Inferior parietal cortex (tissue), 1 donor: Measurements from ENCODE around the gene DCAF10.
"Not testable (repeated sequence)": the region's sequence is repeated elsewhere in the genome, so short reads cannot be mapped to it uniquely, and the experiment has no call there.

ENCODE experiments used
- DNase-seq: peaks from one replicate; pipeline ENCODE4 v3.0.0-alpha.2; 2016; ENCODE audit errors: extremely low spot score

Gene DCAF10

GRCh38 chr9:37870081-37870798, 69.6 kb downstream of the DCAF10 start:
- DNase-seq: no peak

DNA sequence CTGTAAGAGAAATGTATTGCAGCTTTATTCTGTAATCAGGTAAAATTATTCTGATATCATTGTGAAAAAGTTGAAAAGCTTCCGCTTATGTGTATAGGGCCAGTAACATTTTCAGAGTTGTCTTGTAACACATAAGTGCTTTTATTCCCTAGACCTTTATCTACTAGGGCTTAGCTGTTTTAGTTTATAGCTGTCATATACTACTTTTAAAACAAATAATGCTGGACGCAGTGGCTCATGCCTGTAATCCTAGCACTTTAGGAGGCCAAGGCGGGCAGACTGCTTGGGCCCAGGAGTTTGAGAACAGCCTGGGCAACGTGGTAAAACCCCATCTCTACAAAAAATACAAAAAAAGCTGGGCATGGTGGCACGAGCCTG, 70.2 kb downstream of the DCAF10 start:
- DNase-seq: no peak

GRCh38 chr9:37873955-37874354, 73.4 kb downstream of the DCAF10 start:
- DNase-seq: no peak

DNA sequence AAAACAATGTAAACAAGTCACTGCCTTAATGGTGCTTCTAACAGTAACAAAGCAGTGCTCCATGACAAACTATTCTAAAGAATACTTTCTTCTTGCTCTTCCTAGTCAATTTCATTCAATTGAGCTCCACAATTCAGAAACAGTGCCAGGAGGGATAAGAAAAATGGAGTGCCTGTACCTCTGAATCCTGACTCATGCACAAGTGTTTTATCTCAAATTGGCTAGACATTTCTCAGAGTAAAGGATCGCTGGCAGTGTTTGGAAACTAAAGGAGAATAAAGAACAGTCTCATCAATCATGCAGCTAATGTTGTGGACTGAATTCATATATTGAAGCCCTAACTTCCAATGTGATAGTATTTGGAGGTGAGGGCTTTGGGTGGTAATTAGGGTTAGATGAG, 75.8 kb downstream of the DCAF10 start:
- no peak for DNase-seq

DNA sequence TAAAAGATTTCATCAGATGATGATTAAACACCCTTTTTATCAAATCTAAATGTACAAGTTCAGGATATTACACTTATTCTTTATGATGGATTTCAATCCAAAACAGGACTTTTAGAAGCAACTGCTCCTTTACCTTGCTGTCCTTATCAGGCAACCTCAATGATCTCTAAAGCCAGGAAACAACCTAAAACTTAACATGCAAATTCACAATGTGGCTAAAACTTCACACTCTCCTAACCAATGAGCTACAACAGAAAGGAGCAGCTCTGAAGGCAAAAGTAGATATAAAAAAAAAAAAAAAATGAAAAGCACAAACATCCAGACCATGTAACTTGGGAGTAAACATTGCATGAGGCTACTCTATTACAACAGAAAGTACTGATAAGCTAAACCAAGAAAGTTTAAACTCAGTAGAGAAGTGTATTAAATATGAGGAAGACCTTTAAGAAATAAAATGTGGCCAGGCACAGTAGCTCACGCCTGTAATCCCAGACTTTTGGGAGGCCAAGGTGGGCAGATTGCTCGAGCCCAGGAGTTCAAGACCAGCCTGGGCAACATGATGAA, 80.4 kb downstream of the DCAF10 start:
- no peak for DNase-seq

GRCh38 chr9:37887977-37888583, 87.5 kb downstream of the DCAF10 start:
- not testable (repeated sequence) for DNase-seq

GRCh38 chr9:37889536-37889935, 88.9 kb downstream of the DCAF10 start:
- no peak for DNase-seq

GRCh38 chr9:37891042-37891441, 90.4 kb downstream of the DCAF10 start:
- not testable (repeated sequence) for DNase-seq

GRCh38 chr9:37892063-37892462, 91.5 kb downstream of the DCAF10 start:
- DNase-seq: no peak

DNA sequence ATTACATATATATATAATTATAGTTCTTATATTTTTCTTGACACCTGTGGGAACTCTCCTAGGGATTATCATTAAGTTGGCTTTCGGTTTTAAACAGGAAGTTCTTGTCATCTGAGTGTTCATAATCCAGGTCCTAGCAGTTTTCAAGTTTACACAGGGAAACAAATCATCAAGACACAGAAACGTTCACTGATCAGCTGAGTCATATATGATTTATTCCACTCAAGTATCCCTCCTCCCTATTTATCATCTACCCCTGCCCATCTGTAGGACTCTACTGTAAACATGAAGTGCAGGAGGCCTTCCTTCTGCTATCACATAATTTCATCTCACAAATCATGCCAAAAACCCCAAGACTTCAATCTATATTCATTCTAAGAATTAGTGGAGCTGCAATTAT, 97.1 kb downstream of the DCAF10 start:
- DNase-seq: no peak

- DNase-seq: no peak
These were observed 98.4 kb downstream of the DCAF10 start for GRCh38 chr9:37899041-37899440.

GRCh38 chr9:37902131-37902530, 101.5 kb downstream of the DCAF10 start:
- DNase-seq: no peak

GRCh38 chr9:37902796-37903646, 102.4 kb downstream of the DCAF10 start:
- DNase-seq: no peak

DNA sequence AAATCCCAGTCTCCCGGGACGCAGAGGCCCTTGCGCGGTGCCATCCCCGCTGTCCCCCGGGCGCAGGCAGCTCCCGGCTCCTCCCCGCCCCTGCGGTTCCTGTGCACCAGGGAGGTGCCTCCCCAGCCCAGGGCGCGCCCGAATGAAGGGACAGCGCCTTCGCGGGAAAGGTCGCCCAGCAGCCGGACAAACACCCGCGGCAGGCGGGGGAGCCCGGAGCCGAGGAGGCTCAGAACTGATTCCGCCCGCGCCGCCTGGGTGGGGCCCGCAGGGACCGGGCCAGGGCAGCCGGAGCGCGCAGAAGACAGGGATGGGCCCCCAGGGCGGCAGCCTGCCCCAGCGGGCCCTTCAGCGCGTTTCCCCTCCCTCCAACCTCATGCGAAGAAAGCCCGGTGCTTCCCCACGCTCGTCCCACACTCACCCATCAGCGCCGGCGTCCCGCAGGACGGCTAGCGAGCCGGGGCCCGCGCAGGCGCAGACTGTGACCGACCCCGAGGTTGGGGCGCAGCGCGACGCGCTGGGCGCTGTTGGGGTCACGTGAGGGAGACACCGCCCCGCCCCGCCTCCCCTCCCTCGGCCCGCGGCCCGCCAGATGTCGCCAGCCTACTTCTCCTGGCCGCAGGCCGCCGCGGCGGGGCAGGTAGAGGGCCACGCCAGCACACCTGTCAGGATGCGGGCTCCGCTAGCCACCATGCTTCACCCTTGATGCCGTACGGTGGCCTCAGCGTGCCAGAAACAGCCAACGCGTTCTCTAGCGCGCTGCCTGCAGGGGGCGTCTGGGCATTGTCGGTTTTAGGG, 103.2 kb downstream of the DCAF10 start, which contains the start of gene SLC25A51:
Gene SLC25A51 (minus strand): TSS at position 481 of the 798 bp plus-strand sequence. CDS start 15,577 bp downstream, outside the sequence.
- peak; percentile 95 for DNase-seq

GRCh38 chr9:37904445-37905130, 104.0 kb downstream of the DCAF10 start:
- DNase-seq: no peak

- DNase-seq: no peak
These were observed 104.5 kb downstream of the DCAF10 start for GRCh38 chr9:37905131-37905505.

- DNase-seq: no peak
These were observed 105.2 kb downstream of the DCAF10 start for GRCh38 chr9:37905776-37906175.

DNA sequence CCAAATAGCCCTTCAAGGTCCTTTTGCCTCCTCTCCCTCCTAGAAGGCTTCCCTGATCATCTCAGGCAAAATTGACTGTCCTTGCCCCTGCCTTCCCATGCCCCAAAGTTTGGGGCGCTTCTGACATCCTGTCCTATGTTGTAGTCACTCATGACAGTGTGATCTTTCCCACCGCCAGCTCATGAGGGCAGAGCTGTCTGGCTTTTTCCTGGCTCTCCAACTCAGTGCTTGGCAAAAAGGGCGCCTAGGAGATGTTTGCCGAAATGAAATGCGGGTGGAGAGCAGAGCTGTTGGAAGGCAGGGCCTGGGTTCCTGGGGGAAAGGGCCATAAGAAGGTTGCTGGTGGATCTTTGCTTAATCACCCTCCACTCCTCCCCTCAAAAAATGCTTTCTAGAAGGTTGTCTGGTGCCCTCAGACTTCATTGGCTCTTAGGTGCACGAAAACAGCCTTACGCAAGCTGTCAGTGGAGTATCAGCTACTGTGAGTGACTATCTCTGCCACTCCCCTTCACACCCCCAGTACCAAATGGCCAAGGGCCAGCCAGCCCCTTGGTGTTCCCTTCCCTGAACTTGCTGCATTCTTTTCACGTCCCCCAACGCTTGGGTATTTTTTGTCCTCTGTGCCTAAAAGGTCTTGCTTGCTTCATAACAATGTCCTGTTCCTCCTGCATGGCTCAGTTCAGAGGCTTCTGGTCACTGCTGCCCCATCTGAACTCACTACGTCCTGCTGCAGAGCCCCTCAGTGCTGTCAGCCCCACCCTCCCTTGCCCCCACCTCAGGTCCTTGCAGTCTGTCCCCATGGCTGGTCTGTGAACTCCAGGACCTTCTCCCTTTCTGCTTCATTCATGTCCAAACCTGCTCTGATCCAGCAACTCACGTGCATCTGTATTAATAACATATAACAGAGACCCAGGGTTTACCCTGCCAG, 106.0 kb downstream of the DCAF10 start:
- DNase-seq: no peak

GRCh38 chr9:37908283-37908682, 107.7 kb downstream of the DCAF10 start:
- DNase-seq: no peak

DNA sequence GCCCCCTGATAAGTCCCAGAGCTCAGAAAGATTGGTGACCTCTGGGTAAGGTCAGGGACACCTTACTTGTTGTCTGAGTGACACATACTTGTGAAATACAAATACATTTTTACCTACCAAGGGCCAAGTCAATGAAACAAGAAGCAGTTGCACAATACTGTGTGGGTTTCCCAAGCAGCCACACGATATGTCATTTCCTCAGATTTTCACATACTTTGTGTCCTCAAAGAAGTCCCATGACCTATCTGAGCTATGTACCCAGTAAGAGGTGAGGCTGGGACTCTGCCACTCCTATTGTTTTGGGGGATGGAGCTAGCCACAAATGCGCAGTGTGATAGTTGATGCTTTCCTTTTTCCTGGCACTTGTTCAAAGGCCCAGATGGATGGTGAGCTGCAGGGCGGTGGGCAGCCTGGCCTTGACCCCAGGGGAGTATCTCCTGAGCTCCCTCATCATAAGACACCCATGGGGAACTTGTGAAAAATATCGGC, 108.1 kb downstream of the DCAF10 start:
- no peak for DNase-seq
